ENCODE results near the gene JOSD1. TPM values are rescaled to one million over a fixed set of nuclear protein-coding genes. Genes with fewer than 3 reads are reported as not detected.

Gene JOSD1
- total and polyA plus RNA-seq, 10 of the 15 experiments (the other 5 are each of a cell fraction or from before 2014, with no cell fraction given), result 6.2 to 54.6 (median 40.5) TPM

DNA sequence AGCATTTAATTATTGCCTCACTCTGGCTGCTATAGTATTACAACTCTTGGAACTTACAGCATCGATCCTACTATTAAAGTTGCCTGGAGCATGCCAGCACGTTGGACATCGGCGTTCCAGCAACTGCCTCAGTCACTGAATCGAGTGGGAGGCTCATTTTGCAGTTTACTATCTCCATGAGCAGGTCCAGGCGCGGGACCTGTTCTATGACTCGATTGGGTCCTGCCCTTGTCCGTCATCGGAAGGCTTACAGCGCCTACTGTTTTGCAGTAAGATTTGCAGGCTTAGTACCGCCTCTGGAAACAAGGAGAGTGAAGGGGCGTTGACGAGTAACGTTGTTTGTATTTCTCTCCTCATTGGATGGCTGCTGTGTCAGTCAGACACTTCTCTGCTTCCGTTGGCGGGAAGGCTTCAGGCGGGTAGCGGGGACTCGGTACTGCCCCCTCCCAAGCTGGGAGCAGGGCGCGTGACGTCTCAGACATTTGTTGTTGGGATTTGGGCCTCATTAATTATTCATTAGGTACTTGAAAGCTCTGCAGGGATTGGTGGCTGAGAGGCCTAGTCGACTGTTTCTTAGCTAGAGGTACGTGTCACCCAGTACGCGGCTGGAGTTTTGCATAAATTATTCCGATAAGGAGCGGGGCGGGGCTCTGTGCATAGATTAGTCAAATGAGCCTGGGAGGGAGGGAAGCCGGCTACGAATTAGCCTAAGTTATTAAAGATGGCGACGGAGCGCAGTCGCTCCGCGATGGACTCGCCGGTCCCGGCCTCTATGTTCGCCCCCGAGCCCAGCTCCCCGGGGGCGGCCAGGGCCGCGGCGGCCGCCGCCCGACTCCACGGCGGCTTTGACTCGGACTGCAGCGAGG, 4.7 kb upstream of the JOSD1 start, which contains the start of gene GTPBP1 (continued):
- TF ChIP-seq KAT2A (conservative IDR thresholded peaks at IDR 0.05; ENCODE audit: control insufficient read depth, low read depth, low read length) (no peak), BRCA1 (IDR thresholded peaks at IDR 0.05; ENCODE audit: low read depth, low read length) (no peak), POU2F2 (IDR thresholded peaks at IDR 0.05; ENCODE audit: borderline replicate concordance, low read depth, low read length) (peak; percentile 96), ZSCAN29 (IDR thresholded peaks at IDR 0.05) (no peak), CHD4 (IDR thresholded peaks at IDR 0.05) (no peak), NBN (IDR thresholded peaks at IDR 0.05) (peak; percentile 68; the same call in 1 of the 2 replicates), ATF7 (IDR thresholded peaks at IDR 0.05; ENCODE audit: low read depth) (peak; percentile 82), HCFC1 (IDR thresholded peaks at IDR 0.05; ENCODE audit: low read length) (peak; percentile 20; the same call in 1 of the 2 replicates), MTA3 (IDR thresholded peaks at IDR 0.05; ENCODE audit: borderline replicate concordance, low read length) (no peak), TCF3 (IDR thresholded peaks at IDR 0.05; ENCODE audit: borderline replicate concordance, insufficient read depth, low read depth, low read length) (no peak), CBX5 (IDR thresholded peaks at IDR 0.05; ENCODE audit: low read depth) (no peak), RELA (IDR thresholded peaks at IDR 0.05; ENCODE audit: borderline replicate concordance, partially characterized antibody) (no peak), CBX3 (IDR thresholded peaks at IDR 0.05; ENCODE audit: borderline replicate concordance, low read depth) (no peak), POLR2AphosphoS2 (IDR thresholded peaks at IDR 0.05; ENCODE audit: low read depth, low read length) (no peak), HDGF (IDR thresholded peaks at IDR 0.05) (no peak; the same call in none of the 2 replicates), RUNX3 (IDR thresholded peaks at IDR 0.05; ENCODE audit: low read length) (no peak)
- TF ChIP-seq, protein P1, sequence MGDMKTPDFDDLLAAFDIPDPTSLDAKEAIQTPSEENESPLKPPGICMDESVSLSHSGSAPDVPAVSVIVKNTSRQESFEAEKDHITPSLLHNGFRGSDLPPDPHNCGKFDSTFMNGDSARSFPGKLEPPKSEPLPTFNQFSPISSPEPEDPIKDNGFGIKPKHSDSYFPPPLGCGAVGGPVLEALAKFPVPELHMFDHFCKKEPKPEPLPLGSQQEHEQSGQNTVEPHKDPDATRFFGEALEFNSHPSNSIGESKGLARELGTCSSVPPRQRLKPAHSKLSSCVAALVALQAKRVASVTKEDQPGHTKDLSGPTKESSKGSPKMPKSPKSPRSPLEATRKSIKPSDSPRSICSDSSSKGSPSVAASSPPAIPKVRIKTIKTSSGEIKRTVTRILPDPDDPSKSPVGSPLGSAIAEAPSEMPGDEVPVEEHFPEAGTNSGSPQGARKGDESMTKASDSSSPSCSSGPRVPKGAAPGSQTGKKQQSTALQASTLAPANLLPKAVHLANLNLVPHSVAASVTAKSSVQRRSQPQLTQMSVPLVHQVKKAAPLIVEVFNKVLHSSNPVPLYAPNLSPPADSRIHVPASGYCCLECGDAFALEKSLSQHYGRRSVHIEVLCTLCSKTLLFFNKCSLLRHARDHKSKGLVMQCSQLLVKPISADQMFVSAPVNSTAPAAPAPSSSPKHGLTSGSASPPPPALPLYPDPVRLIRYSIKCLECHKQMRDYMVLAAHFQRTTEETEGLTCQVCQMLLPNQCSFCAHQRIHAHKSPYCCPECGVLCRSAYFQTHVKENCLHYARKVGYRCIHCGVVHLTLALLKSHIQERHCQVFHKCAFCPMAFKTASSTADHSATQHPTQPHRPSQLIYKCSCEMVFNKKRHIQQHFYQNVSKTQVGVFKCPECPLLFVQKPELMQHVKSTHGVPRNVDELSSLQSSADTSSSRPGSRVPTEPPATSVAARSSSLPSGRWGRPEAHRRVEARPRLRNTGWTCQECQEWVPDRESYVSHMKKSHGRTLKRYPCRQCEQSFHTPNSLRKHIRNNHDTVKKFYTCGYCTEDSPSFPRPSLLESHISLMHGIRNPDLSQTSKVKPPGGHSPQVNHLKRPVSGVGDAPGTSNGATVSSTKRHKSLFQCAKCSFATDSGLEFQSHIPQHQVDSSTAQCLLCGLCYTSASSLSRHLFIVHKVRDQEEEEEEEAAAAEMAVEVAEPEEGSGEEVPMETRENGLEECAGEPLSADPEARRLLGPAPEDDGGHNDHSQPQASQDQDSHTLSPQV (IDR thresholded peaks at IDR 0.05), result no peak
- TF ChIP-seq, protein P2, sequence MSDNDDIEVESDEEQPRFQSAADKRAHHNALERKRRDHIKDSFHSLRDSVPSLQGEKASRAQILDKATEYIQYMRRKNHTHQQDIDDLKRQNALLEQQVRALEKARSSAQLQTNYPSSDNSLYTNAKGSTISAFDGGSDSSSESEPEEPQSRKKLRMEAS (IDR thresholded peaks at IDR 0.05; ENCODE audit: low read depth, low read length), result no peak; the same call in 1 of the 2 replicates
- TF ChIP-seq, protein P3, sequence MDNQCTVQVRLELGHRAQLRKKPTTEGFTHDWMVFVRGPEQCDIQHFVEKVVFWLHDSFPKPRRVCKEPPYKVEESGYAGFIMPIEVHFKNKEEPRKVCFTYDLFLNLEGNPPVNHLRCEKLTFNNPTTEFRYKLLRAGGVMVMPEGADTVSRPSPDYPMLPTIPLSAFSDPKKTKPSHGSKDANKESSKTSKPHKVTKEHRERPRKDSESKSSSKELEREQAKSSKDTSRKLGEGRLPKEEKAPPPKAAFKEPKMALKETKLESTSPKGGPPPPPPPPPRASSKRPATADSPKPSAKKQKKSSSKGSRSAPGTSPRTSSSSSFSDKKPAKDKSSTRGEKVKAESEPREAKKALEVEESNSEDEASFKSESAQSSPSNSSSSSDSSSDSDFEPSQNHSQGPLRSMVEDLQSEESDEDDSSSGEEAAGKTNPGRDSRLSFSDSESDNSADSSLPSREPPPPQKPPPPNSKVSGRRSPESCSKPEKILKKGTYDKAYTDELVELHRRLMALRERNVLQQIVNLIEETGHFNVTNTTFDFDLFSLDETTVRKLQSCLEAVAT (IDR thresholded peaks at IDR 0.05), result peak; percentile 78
- TF ChIP-seq, protein P4, sequence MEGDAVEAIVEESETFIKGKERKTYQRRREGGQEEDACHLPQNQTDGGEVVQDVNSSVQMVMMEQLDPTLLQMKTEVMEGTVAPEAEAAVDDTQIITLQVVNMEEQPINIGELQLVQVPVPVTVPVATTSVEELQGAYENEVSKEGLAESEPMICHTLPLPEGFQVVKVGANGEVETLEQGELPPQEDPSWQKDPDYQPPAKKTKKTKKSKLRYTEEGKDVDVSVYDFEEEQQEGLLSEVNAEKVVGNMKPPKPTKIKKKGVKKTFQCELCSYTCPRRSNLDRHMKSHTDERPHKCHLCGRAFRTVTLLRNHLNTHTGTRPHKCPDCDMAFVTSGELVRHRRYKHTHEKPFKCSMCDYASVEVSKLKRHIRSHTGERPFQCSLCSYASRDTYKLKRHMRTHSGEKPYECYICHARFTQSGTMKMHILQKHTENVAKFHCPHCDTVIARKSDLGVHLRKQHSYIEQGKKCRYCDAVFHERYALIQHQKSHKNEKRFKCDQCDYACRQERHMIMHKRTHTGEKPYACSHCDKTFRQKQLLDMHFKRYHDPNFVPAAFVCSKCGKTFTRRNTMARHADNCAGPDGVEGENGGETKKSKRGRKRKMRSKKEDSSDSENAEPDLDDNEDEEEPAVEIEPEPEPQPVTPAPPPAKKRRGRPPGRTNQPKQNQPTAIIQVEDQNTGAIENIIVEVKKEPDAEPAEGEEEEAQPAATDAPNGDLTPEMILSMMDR (IDR thresholded peaks at IDR 0.05 in 2 of 3, conservative IDR thresholded peaks at IDR 0.05 in 1 of 3; ENCODE audit: control insufficient read depth in 2 of 3, extremely low read depth in 1 of 3, insufficient read depth in 1 of 3, low read depth in 3 of 3, low read length in 3 of 3), result no peak
